Psoas muscle (tissue), 8 donors: ENCODE measurements around the gene CNTFR. TPM values are rescaled to one million over a fixed set of nuclear protein-coding genes. Genes with fewer than 3 reads are reported as not detected.
A peak's percentile ranks its signal among the peaks of the same experiment; 100 is the strongest.

Experiments
- ATAC-seq, 4 donors: fragments of 200-7000 bp; cut with Tn5 transposase; one replicate each; pipeline ENCODE4 v1.9.1; 2020; ENCODE audit warnings: moderate library complexity in 3 of 4, mild to moderate bottlenecking in 2 of 4
- DNase-seq, 2 donors: peaks; one replicate each; pipeline ENCODE4 v3.0.0-alpha.2; 2020
- H3K27ac ChIP-seq: fragments of 200-600 bp; one replicate; pipeline ENCODE4 v1.8.0; 2022
- H3K27me3 ChIP-seq, 3 donors: fragments of 200-600 bp in 1 of 3; one replicate each; pipeline versions ENCODE4 v1.6.1 to v1.8.0; 2013 to 2022; ENCODE audit warnings: low read length in 2 of 3, mild to moderate bottlenecking in 2 of 3, moderate library complexity in 1 of 3; ENCODE audit not compliant: insufficient read depth in 3 of 3
- H3K36me3 ChIP-seq, 2 donors: fragments of 200-600 bp in 1 of 2; one replicate each; pipeline versions ENCODE4 v1.6.1 to v1.8.0; 2013 to 2022; ENCODE audit warnings: low read depth in 1 of 2, mild to moderate bottlenecking in 1 of 2, moderate library complexity in 1 of 2; ENCODE audit not compliant: insufficient read depth in 1 of 2
- H3K4me1 ChIP-seq: fragments of 200-600 bp; one replicate; pipeline ENCODE4 v1.8.0; 2022
- H3K4me3 ChIP-seq: fragments of 200-600 bp; one replicate; pipeline ENCODE4 v1.8.0; 2022; ENCODE audit warnings: mild to moderate bottlenecking
- H3K9me3 ChIP-seq: fragments of 200-600 bp; one replicate; pipeline ENCODE4 v1.8.0; 2022
- CTCF ChIP-seq: fragments of 200-600 bp; IDR thresholded peaks from one replicate; pipeline ENCODE4 v1.8.0; 2022; ENCODE audit warnings: antibody characterized with exemption
- WGBS, 3 donors: extraction: QIAGEN DNeasy Blood & Tissue Kit; methylation state at CpG; one replicate each; pipeline versions ENCODE4 v1.1.6 to v1.1.7; 2013; 5-methylcytosine and 5-hydroxymethylcytosine counted together
- intact Hi-C, 2 donors: fragments of 100-400 bp; cut with DNase I; formaldehyde crosslinking; loops; one replicate each; pipeline versions ENCODE4 v1.11.0 to v1.14.2; 2022
- polyA plus RNA-seq, 3 donors: library from polyadenylated mRNA; stranded (reverse); fragments of 200-250 nt; gene quantifications; one replicate each; pipeline ENCODE4 v1.2.3, GENCODE V29; 2013
- total RNA-seq, 4 donors: library from RNA; stranded (reverse); fragmentation: NEBNext Ultra II Directional in 2 of 4; extraction: Animal tissue kit (Norgen Biotek cat#: 25700) in 2 of 4; gene quantifications; one replicate each; pipeline versions ENCODE4 v1.2.1 to v1.2.4, GENCODE V29; 2021 to 2023
- donor health status: healthy with polysubstance abuse.
- donor health status: DM: no; HTN: no; CAD: no; lungs with moderate emphysema.
- donor health status: Bipolar disorder and iron deficiency.
- donor health status: healthy.
- donor health status: DM: yes; HTN: yes; CAD: no.
- donor health status: DM: no; HTN: no; CAD: no.
- donor health status: DM: no; HTN: no; CAD: no.
- donor health status: DM: yes; HTN: yes; CAD: no.

CNTFR gene
- total and polyA plus RNA-seq, 7 donors: 32.3 to 97.4 (median 64.4) TPM

- no peaks in the 10 kb centered on the region for H3K27me3 ChIP-seq
- peak overlapping the region; percentile 96 for H3K27ac ChIP-seq
- DNase-seq (no peak), ATAC-seq (no peak)
- no peak overlapping the region for H3K4me3 ChIP-seq
- H3K9me3 ChIP-seq: no peaks in the 10 kb centered on the region
- peaks cover 0 to 16% of the 10 kb centered on the region in 2 donors for H3K36me3 ChIP-seq
- intact Hi-C loops: no loop called here
- no peak for TF ChIP-seq CTCF
- WGBS, 3 donors: 48 to 62% (median 52%) methylated on average over 18 to 19 of the region's 19 CpGs
- H3K4me1 ChIP-seq: peaks cover 63% of the 10 kb centered on the region
Measured at GRCh38 chr9:34557426-34558321, 31.9 kb downstream of the CNTFR start.

- Histone ChIP-seq H3K9me3 (no peaks in the 10 kb centered on the region), H3K4me3 (no peak overlapping the region), H3K4me1 (peaks cover 57% of the 10 kb centered on the region), H3K27me3 (no peaks in the 10 kb centered on the region), H3K36me3 (peaks cover 0 to 16% of the 10 kb centered on the region in 2 donors), H3K27ac (no peak overlapping the region)
- ATAC-seq (no peak), DNase-seq (no peak)
- WGBS, 3 donors: 69 to 72% (median 70%) methylated on average over 6 of the region's 6 CpGs
- intact Hi-C loops: no loop called here
- no peak for TF ChIP-seq CTCF
Measured at GRCh38 chr9:34556949-34557348, 32.6 kb downstream of the CNTFR start.

GRCh38 chr9:34555936-34556525, 33.5 kb downstream of the CNTFR start:
- DNase-seq: peak in 1 of 2 donors; percentile 39
- WGBS, 3 donors: 84 to 88% (median 84%) methylated on average over 11 to 13 of the region's 13 CpGs
- Histone ChIP-seq H3K27me3 (no peaks in the 10 kb centered on the region), H3K36me3 (peaks cover 0 to 22% of the 10 kb centered on the region in 2 donors), H3K9me3 (no peaks in the 10 kb centered on the region), H3K4me1 (peaks cover 49% of the 10 kb centered on the region), H3K27ac (no peak overlapping the region), H3K4me3 (no peak overlapping the region)
- intact Hi-C loops: no loop called here
- no peak for TF ChIP-seq CTCF
- ATAC-seq: no peak

- no peak for ATAC-seq
- intact Hi-C loops: no loop called here
- no peaks in the 10 kb centered on the region for H3K27me3 ChIP-seq
Measured at GRCh38 chr9:34555500-34555899, 34.0 kb downstream of the CNTFR start.

More at GRCh38 chr9:34555500-34555899, 34.0 kb downstream of the CNTFR start:
- H3K9me3 ChIP-seq: no peaks in the 10 kb centered on the region
- no peak overlapping the region for H3K4me3 ChIP-seq
- no peak for TF ChIP-seq CTCF
- H3K36me3 ChIP-seq: peaks cover 0 to 22% of the 10 kb centered on the region in 2 donors
- DNase-seq: peak in 1 of 2 donors; percentile 44
- peak overlapping the region; percentile 3 for H3K27ac ChIP-seq
- 49 to 85% (median 65%) methylated on average over 2 to 5 of the region's 5 CpGs for WGBS, 3 donors
- H3K4me1 ChIP-seq: peaks cover 44% of the 10 kb centered on the region
